ENCODE measurements around the gene SPDL1.

SPDL1 gene

GRCh38 chr5:169607882-169608281 is 24.3 kb downstream of the SPDL1 start:
- no peak for TF ChIP-seq TAF1 (IDR thresholded peaks at IDR 0.05; ENCODE audit: borderline replicate concordance, insufficient read depth, low read length)

GRCh38 chr5:169609716-169610115 is 26.1 kb downstream of the SPDL1 start:
- TF ChIP-seq TAF1 (IDR thresholded peaks at IDR 0.05; ENCODE audit: borderline replicate concordance, insufficient read depth, low read length) (no peak), REST (IDR thresholded peaks at IDR 0.05; ENCODE audit: insufficient read depth in 1 of 2, low read depth in 2 of 2, low read length in 2 of 2) (no peak), FOXP2 (optimal IDR thresholded peaks at IDR 0.05; ENCODE audit: borderline replicate concordance, extremely low read depth, extremely low read length, insufficient read depth) (no peak), POLR2AphosphoS5 (IDR thresholded peaks at IDR 0.05; ENCODE audit: low read depth, low read length) (no peak), SIN3A (IDR thresholded peaks at IDR 0.05; ENCODE audit: borderline replicate concordance, insufficient read depth, low read length) (no peak)

- TF ChIP-seq TAF1 (IDR thresholded peaks at IDR 0.05; ENCODE audit: borderline replicate concordance, insufficient read depth, low read length), result no peak
- no peak for TF ChIP-seq SIN3A (IDR thresholded peaks at IDR 0.05; ENCODE audit: borderline replicate concordance, insufficient read depth, low read length)
- no peak for TF ChIP-seq POLR2AphosphoS5 (IDR thresholded peaks at IDR 0.05; ENCODE audit: low read depth, low read length)
- TF ChIP-seq FOXP2 (optimal IDR thresholded peaks at IDR 0.05; ENCODE audit: borderline replicate concordance, extremely low read depth, extremely low read length, insufficient read depth), result no peak
- TF ChIP-seq REST (IDR thresholded peaks at IDR 0.05; ENCODE audit: insufficient read depth in 1 of 2, low read depth in 2 of 2, low read length in 2 of 2), result no peak
Observed at GRCh38 chr5:169610606-169611005, 27.0 kb downstream of the SPDL1 start.

DNA sequence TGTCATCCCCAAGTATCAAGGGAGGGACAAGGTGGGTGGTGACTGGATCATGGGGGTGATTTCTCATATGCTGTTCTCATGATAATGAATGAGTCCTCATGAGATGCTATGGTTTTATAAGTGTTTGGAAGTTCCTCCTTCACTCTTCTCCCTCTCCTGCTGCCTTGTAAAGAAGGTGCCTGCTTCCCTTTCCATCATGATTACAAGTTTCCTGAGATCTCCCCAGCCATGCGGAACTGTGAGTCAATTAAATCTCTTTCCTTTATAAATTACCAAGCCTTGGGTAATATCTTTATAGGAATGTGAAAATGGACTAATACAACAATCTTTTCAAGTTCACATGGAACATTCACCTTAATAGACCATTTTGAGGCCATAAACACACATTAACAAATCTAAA is 32.0 kb downstream of the SPDL1 start:
- TF ChIP-seq FOXP2 (optimal IDR thresholded peaks at IDR 0.05; ENCODE audit: borderline replicate concordance, extremely low read depth, extremely low read length, insufficient read depth), result no peak
- TF ChIP-seq TAF1 (IDR thresholded peaks at IDR 0.05; ENCODE audit: borderline replicate concordance, insufficient read depth, low read length), result no peak
- no peak for TF ChIP-seq POLR2AphosphoS5 (IDR thresholded peaks at IDR 0.05; ENCODE audit: low read depth, low read length)
- TF ChIP-seq REST (IDR thresholded peaks at IDR 0.05; ENCODE audit: insufficient read depth in 1 of 2, low read depth in 2 of 2, low read length in 2 of 2), result no peak
- no peak for TF ChIP-seq SIN3A (IDR thresholded peaks at IDR 0.05; ENCODE audit: borderline replicate concordance, insufficient read depth, low read length)

- TF ChIP-seq SIN3A (IDR thresholded peaks at IDR 0.05; ENCODE audit: borderline replicate concordance, insufficient read depth, low read length) (no peak), POLR2AphosphoS5 (IDR thresholded peaks at IDR 0.05; ENCODE audit: low read depth, low read length) (no peak), TAF1 (IDR thresholded peaks at IDR 0.05; ENCODE audit: borderline replicate concordance, insufficient read depth, low read length) (no peak), REST (IDR thresholded peaks at IDR 0.05; ENCODE audit: insufficient read depth in 1 of 2, low read depth in 2 of 2, low read length in 2 of 2) (no peak), FOXP2 (optimal IDR thresholded peaks at IDR 0.05; ENCODE audit: borderline replicate concordance, extremely low read depth, extremely low read length, insufficient read depth) (no peak)
Observed at GRCh38 chr5:169626779-169627178, 43.2 kb downstream of the SPDL1 start.
